Measurements from ENCODE around the gene ALG10B. TPM values are rescaled to one million over a fixed set of nuclear protein-coding genes. Genes with fewer than 3 reads are reported as not detected.

ALG10B gene
- total and polyA plus RNA-seq, 2 of the 4 experiments (the other 2 are of a cell fraction) = 2.9 to 3.6 TPM

- WGBS, 2 experiments (ENCODE audit: extremely low coverage in 2 of 2, insufficient read length in 1 of 2) = no CpG with 5 or more reads among the region's 2 CpGs
- no peak overlapping the region for H2BK5ac ChIP-seq (ENCODE audit: low read depth, low read length, poor library complexity, severe bottlenecking)
- no peak overlapping the region for H2BK20ac ChIP-seq (ENCODE audit: low read depth, low read length)
- no TSS peak for BruUV-seq (replicated peaks)
- H3K9ac ChIP-seq (ENCODE audit: low read depth, low read length) = no peak overlapping the region
- H3K27ac ChIP-seq (ENCODE audit: insufficient read depth, low read length) = no peak overlapping the region
- dilution Hi-C loops (cut with HindIII; ENCODE audit: low sequenced_read_pairs, unreplicated experiment) = no loop called here
- H3K23ac ChIP-seq (ENCODE audit: low read depth, low read length) = no peak overlapping the region
- H3K4ac ChIP-seq (ENCODE audit: low read depth, low read length) = no peak overlapping the region
- no peak overlapping the region for H2AK9ac ChIP-seq (replicated peaks; ENCODE audit: low read depth, low read length, poor library complexity)
- H2AFZ ChIP-seq (replicated peaks; ENCODE audit: low read length, poor library complexity) = no peak overlapping the region
- DNase-seq (no peak), ATAC-seq (ENCODE audit: low read depth) (no peak)
- intact Hi-C loops (cut with micrococcal nuclease) = no loop called here
- H2BK15ac ChIP-seq (ENCODE audit: low read depth, low read length) = no peak overlapping the region
- POLR2A ChIA-PET (ENCODE audit: unreplicated experiment) = no interaction called here
- no peak overlapping the region for H3K4me2 ChIP-seq (ENCODE audit: low read depth, low read length)
- CTCF ChIA-PET = no interaction called here
- no peak overlapping the region for H3K4me3 ChIP-seq (ENCODE audit: insufficient read depth, low read depth, low read length)
- in situ Hi-C loops (cut with MboI; ENCODE audit: low sequenced_read_pairs) = no loop called here
- H3K27me3 ChIP-seq (ENCODE audit: control insufficient read depth, insufficient read depth, low read length) = no peaks in the 10 kb centered on the region
- no peak overlapping the region for H4K5ac ChIP-seq (ENCODE audit: low read depth, low read length)
- H3K56ac ChIP-seq (ENCODE audit: extremely low read depth, insufficient read depth, low read length) = no peak overlapping the region
- H4K20me1 ChIP-seq (ENCODE audit: insufficient read depth, low read length) = no peaks in the 10 kb centered on the region
- no peaks in the 10 kb centered on the region for H3K4me1 ChIP-seq (ENCODE audit: control insufficient read depth, insufficient read depth, low read length)
- TF ChIP-seq SMC3 (IDR thresholded peaks at IDR 0.05; ENCODE audit: low read depth, low read length) = no peak
- no peak for TF ChIP-seq MAZ (IDR thresholded peaks at IDR 0.05; ENCODE audit: borderline replicate concordance, low read depth, low read length)
- TF ChIP-seq CTCF (conservative IDR thresholded peaks at IDR 0.05; ENCODE audit: low read depth, low read length) = no peak
- TF ChIP-seq RFX5 (IDR thresholded peaks at IDR 0.05; ENCODE audit: low read depth, low read length) = no peak
- TF ChIP-seq ELK1 (IDR thresholded peaks at IDR 0.05; ENCODE audit: borderline replicate concordance, low read depth, low read length) = no peak
- TF ChIP-seq USF2 (IDR thresholded peaks at IDR 0.05; ENCODE audit: low read depth, low read length) = no peak
- no peak for TF ChIP-seq MXI1 (IDR thresholded peaks at IDR 0.05; ENCODE audit: borderline replicate concordance, low read depth, low read length)
- no peak for TF ChIP-seq RCOR1 (IDR thresholded peaks at IDR 0.05; ENCODE audit: insufficient replicate concordance, low read length)
- TF ChIP-seq MAFK (IDR thresholded peaks at IDR 0.05; ENCODE audit: low read depth, low read length) = no peak
- TF ChIP-seq FOS (IDR thresholded peaks at IDR 0.05; ENCODE audit: low read depth, low read length) = no peak
- no peak for TF ChIP-seq CHD1 (IDR thresholded peaks at IDR 0.05; ENCODE audit: low read depth, low read length)
- no peak for TF ChIP-seq BHLHE40 (IDR thresholded peaks at IDR 0.05; ENCODE audit: low read depth, low read length)
- TF ChIP-seq RAD21 (IDR thresholded peaks at IDR 0.05; ENCODE audit: low read length) = no peak
- no peak for TF ChIP-seq CEBPB (IDR thresholded peaks at IDR 0.05; ENCODE audit: low read depth, low read length)
- TF ChIP-seq NFE2L2 (IDR thresholded peaks at IDR 0.05; ENCODE audit: low read depth, low read length) = no peak
- TF ChIP-seq POLR2A (IDR thresholded peaks at IDR 0.05; ENCODE audit: low read depth, low read length) = no peak
- no peak overlapping the region for H3K18ac ChIP-seq (ENCODE audit: low read depth, low read length)
- H2BK120ac ChIP-seq (ENCODE audit: low read depth, low read length) = no peak overlapping the region
- no peak overlapping the region for H3K14ac ChIP-seq (replicated peaks; ENCODE audit: low read depth, low read length)
- no peaks in the 10 kb centered on the region for H3K9me3 ChIP-seq (ENCODE audit: control insufficient read depth, insufficient read depth, low read length)
- H3K36me3 ChIP-seq (ENCODE audit: control insufficient read depth, insufficient read depth, low read length) = no peaks in the 10 kb centered on the region
- no peak overlapping the region for H4K8ac ChIP-seq (ENCODE audit: low read depth in 2 of 2, low read length in 2 of 2)
- no peak overlapping the region for H4K91ac ChIP-seq (ENCODE audit: insufficient read depth, low read depth, low read length)
- no peak overlapping the region for H2AK5ac ChIP-seq (ENCODE audit: low read depth, low read length)
- no peaks in the 10 kb centered on the region for H3K79me1 ChIP-seq (ENCODE audit: low read depth in 1 of 2, low read length in 2 of 2)
- no peaks in the 10 kb centered on the region for H3K9me1 ChIP-seq (ENCODE audit: insufficient read depth, low read length)
These were observed 27.2 kb upstream of the ALG10B start for GRCh38 chr12:38289396-38289795.
